ENCODE data around the gene HACE1. TPM values are rescaled to one million over a fixed set of nuclear protein-coding genes. Genes with fewer than 3 reads are reported as not detected.

Gene HACE1
- total RNA-seq, 1 donor from 2014 or later = 27.7 TPM

DNA sequence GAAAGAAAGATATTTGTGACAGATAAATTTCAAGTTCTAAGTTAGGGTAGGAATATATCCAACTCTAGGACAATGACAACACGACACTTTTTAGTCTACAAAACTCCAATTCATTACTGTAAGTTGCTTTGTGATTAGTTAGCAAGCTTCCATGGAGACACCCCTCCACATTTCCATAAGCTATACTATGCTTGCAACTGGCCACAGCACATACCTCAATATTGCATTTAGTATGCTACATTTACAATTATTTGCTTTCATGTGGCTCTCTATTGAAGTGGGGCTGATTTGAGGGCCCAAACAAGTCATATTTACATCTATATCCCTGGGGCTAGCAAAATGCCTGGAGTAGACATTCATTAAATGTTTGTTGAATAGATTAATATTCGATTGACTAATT lies 129.3 kb downstream of the HACE1 start:
- TF ChIP-seq POLR2A (IDR thresholded peaks at IDR 0.05) (no peak), POLR2AphosphoS5 (IDR thresholded peaks at IDR 0.05; ENCODE audit: insufficient read depth in 1 of 2, low read depth in 1 of 2) (no peak)
- TF ChIP-seq, protein P1, sequence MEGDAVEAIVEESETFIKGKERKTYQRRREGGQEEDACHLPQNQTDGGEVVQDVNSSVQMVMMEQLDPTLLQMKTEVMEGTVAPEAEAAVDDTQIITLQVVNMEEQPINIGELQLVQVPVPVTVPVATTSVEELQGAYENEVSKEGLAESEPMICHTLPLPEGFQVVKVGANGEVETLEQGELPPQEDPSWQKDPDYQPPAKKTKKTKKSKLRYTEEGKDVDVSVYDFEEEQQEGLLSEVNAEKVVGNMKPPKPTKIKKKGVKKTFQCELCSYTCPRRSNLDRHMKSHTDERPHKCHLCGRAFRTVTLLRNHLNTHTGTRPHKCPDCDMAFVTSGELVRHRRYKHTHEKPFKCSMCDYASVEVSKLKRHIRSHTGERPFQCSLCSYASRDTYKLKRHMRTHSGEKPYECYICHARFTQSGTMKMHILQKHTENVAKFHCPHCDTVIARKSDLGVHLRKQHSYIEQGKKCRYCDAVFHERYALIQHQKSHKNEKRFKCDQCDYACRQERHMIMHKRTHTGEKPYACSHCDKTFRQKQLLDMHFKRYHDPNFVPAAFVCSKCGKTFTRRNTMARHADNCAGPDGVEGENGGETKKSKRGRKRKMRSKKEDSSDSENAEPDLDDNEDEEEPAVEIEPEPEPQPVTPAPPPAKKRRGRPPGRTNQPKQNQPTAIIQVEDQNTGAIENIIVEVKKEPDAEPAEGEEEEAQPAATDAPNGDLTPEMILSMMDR (IDR thresholded peaks at IDR 0.05) = no peak

DNA sequence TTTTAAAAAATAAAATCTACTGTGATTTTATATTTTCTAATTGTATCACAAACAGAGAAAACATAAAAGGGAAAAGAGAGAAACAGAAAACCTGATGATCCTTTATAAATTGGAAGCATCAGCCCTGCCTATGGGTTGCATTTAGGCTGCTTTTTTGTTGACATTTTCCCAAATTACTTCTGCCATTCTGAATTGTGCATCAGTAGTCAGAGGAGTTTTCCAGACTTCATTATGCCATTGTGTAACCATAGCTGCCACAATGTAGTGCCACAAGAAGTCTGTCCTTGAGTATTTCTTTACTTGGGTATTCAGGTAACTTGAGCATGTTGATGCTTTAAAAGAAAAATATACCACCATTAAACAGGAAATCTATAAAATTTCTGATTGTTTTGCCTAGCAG lies 130.3 kb downstream of the HACE1 start:
- DNase-seq (ENCODE audit: extremely low spot score in 2 of 2) = no peak
- Histone ChIP-seq H3K27me3 (no peaks in the 10 kb centered on the region), H3K4me3 (no peak overlapping the region), H3K27ac (no peak overlapping the region), H3K9me3 (no peaks in the 10 kb centered on the region), H3K36me3 (peaks cover 0 to 14% of the 10 kb centered on the region in 2 donors), H3K4me1 (no peaks in the 10 kb centered on the region)
- TF ChIP-seq POLR2AphosphoS5 (IDR thresholded peaks at IDR 0.05; ENCODE audit: insufficient read depth in 1 of 2, low read depth in 1 of 2) = no peak
- TF ChIP-seq, protein P1 (IDR thresholded peaks at IDR 0.05) = no peak
- intact Hi-C loops (cut with DNase I) = no loop called here

More for the DNA sequence above, 129.3 kb downstream of the HACE1 start:
- DNase-seq (ENCODE audit: extremely low spot score in 2 of 2) = no peak
- Histone ChIP-seq H3K4me1 (no peaks in the 10 kb centered on the region), H3K4me3 (no peak overlapping the region), H3K9me3 (no peaks in the 10 kb centered on the region), H3K36me3 (peaks cover 0 to 14% of the 10 kb centered on the region in 2 donors), H3K27me3 (no peaks in the 10 kb centered on the region), H3K27ac (no peak overlapping the region)
- intact Hi-C loops (cut with DNase I) = no loop called here

DNA sequence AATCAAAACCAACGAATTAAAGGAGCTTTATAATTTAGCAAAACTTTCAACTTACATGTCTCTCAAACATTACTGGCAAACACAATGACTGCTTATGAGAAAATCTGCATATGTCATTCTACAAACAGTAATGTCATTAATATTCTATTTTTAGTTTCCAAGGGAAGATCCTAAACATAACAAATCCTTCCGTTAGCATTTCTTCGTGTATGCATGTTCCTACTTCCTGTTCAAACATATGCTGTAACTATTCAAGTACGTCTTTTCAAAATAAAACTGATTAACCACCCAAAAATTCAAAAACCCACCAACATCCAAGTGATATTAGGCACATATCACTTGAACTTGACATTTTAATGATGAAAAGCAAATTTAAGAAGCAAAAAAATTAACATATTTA lies 131.3 kb downstream of the HACE1 start:
- Histone ChIP-seq H3K36me3 (peaks cover 0 to 14% of the 10 kb centered on the region in 2 donors), H3K4me1 (no peaks in the 10 kb centered on the region), H3K9me3 (no peaks in the 10 kb centered on the region), H3K4me3 (no peak overlapping the region), H3K27ac (no peak overlapping the region), H3K27me3 (no peaks in the 10 kb centered on the region)
- no peak for DNase-seq (ENCODE audit: extremely low spot score in 2 of 2)
- intact Hi-C loops (cut with DNase I) = no loop called here
- TF ChIP-seq POLR2A (IDR thresholded peaks at IDR 0.05) = no peak
- TF ChIP-seq POLR2AphosphoS5 (IDR thresholded peaks at IDR 0.05; ENCODE audit: insufficient read depth in 1 of 2, low read depth in 1 of 2) = no peak
- TF ChIP-seq, protein P1 (IDR thresholded peaks at IDR 0.05) = no peak

DNA sequence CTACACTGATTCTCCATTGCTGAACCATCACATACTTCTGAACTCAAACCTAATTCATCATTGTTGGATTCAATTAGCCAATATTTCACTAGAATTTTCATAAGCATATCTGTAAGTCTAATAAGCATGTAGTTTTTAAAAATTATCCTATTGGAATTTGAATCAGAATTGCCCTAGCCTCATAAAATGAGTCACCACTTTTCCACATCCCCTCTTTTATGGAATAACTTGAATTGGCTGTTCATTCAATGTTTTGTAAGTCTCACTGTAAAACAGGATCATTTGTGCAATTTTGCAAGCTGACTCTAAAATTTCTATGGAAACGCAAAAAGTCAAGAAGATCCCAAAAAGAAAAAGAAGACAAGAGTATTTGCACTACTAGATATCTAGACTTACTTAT lies 141.0 kb downstream of the HACE1 start:
- intact Hi-C loops (cut with DNase I) = no loop called here
- H3K4me1 ChIP-seq = no peaks in the 10 kb centered on the region
- DNase-seq (ENCODE audit: extremely low spot score in 2 of 2) = no peak
- TF ChIP-seq POLR2AphosphoS5 (IDR thresholded peaks at IDR 0.05; ENCODE audit: insufficient read depth in 1 of 2, low read depth in 1 of 2) (no peak), POLR2A (IDR thresholded peaks at IDR 0.05) (no peak)
- TF ChIP-seq, protein P1 (IDR thresholded peaks at IDR 0.05) = no peak
- H3K27me3 ChIP-seq = no peaks in the 10 kb centered on the region
- no peak overlapping the region for H3K4me3 ChIP-seq
- no peak overlapping the region for H3K27ac ChIP-seq
- no peaks in the 10 kb centered on the region for H3K9me3 ChIP-seq
- H3K36me3 ChIP-seq = no peaks in the 10 kb centered on the region

DNA sequence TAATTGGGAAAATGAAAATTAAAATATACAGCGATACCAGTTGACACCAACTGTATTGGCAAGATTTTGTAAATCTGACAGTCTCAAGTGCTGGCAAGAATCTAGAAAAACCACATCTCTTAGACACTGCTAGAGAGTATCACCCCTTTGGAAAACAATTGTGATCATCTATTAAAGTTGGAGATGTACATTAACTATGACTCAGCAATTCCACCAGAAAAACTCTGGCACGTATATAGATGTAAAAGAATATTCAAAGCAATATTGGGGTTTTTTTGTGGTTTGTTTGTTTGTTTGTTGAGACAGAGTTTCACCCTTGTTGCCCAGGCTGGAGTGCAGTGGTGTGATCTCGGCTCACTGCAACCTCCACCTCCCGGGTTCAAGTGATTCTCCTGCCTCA lies 142.9 kb downstream of the HACE1 start:
- Histone ChIP-seq H3K9me3 (no peaks in the 10 kb centered on the region), H3K4me1 (no peaks in the 10 kb centered on the region), H3K27ac (no peak overlapping the region), H3K4me3 (no peak overlapping the region), H3K36me3 (no peaks in the 10 kb centered on the region), H3K27me3 (no peaks in the 10 kb centered on the region)
- TF ChIP-seq POLR2A (IDR thresholded peaks at IDR 0.05) = no peak
- TF ChIP-seq, protein P1 (IDR thresholded peaks at IDR 0.05) = no peak
- no peak for TF ChIP-seq POLR2AphosphoS5 (IDR thresholded peaks at IDR 0.05; ENCODE audit: insufficient read depth in 1 of 2, low read depth in 1 of 2)
- no peak for DNase-seq (ENCODE audit: extremely low spot score in 2 of 2)
- intact Hi-C loops (cut with DNase I) = no loop called here
